B cell (primary cell): ENCODE results near the gene CASD1. TPM values are rescaled to one million over a fixed set of nuclear protein-coding genes. Genes with fewer than 3 reads are reported as not detected.

Experiments used
- ATAC-seq: fragments of 200-7000 bp; cut with Tn5 transposase; one replicate; pipeline ENCODE4 v1.10.0; 2021; ENCODE audit warnings: low read depth, mild to moderate bottlenecking, moderate number of reproducible peaks, moderate library complexity
- CTCF ChIA-PET: fragments of 350-600 bp; sonication (Branson Sonifier 250); formaldehyde crosslinking; loops from one replicate; lab custom pipeline; 2021; ENCODE audit warnings: antibody characterized with exemption, inconsistent platforms; lab: Charles Lee
- POLR2A ChIA-PET: fragments of 350-600 bp; sonication (Branson Sonifier 250); formaldehyde crosslinking; loops from one replicate; lab custom pipeline; 2021; ENCODE audit warnings: antibody characterized with exemption; lab: Charles Lee
- DNase-seq: peaks from one replicate; pipeline ENCODE4 v3.0.0; 2013
- H2AFZ ChIP-seq: 2 replicates; pipeline ENCODE4 v1.6.1; 2012; ENCODE audit warnings: mild to moderate bottlenecking, low read depth, low read length; ENCODE audit not compliant: insufficient read depth, poor library complexity, severe bottlenecking
- H3K27ac ChIP-seq, 2 donors: 1 replicate in 1 of 2; 2 replicates in 1 of 2; pipeline ENCODE4 v1.5.1; 2012 to 2013; ENCODE audit warnings: low read length in 2 of 2, mild to moderate bottlenecking in 2 of 2, moderate library complexity in 1 of 2
- H3K27me3 ChIP-seq, 4 experiments: fragments of 200-600 bp in 1 of 4; sonication (generic) in 1 of 4; replicated peaks in 1 of 4; 1 replicate in 2 of 4; 2 replicates in 2 of 4; pipeline versions ENCODE4 v1.6.1 to v1.7.0; 2013 to 2016; ENCODE audit warnings: low read length in 3 of 4, mild to moderate bottlenecking in 2 of 4, mixed read lengths in 1 of 4, moderate library complexity in 1 of 4; ENCODE audit not compliant: insufficient read depth in 4 of 4, control insufficient read depth in 3 of 4; ENCODE audit errors: control extremely low read depth in 1 of 4
- H3K36me3 ChIP-seq, 2 experiments: replicated peaks in 1 of 2; 1 replicate in 1 of 2; 2 replicates in 1 of 2; pipeline versions ENCODE4 v1.6.1 to v1.7.1; 2013; ENCODE audit warnings: low read length in 1 of 2; ENCODE audit not compliant: insufficient read depth in 2 of 2, control insufficient read depth in 1 of 2; ENCODE audit errors: control extremely low read depth in 1 of 2, extremely low read depth in 1 of 2
- H3K4me1 ChIP-seq, 2 donors: fragments of 200-600 bp in 1 of 2; sonication (generic) in 1 of 2; 1 replicate in 1 of 2; 2 replicates in 1 of 2; pipeline versions ENCODE4 v1.5.1 to v1.6.1; 2013 to 2017; ENCODE audit warnings: low read length in 2 of 2; ENCODE audit not compliant: control insufficient read depth in 2 of 2, insufficient read depth in 2 of 2
- H3K4me2 ChIP-seq: replicated peaks from 2 replicates; pipeline ENCODE3; 2012; ENCODE audit warnings: mild to moderate bottlenecking, low read depth, low read length; ENCODE audit not compliant: poor library complexity, severe bottlenecking
- H3K4me3 ChIP-seq, 5 experiments: fragments of 200-600 bp in 1 of 5; sonication (generic) in 1 of 5; 1 replicate in 3 of 5; 2 replicates in 2 of 5; pipeline versions ENCODE4 v1.5.1 to v1.7.0; 2011 to 2016; ENCODE audit warnings: low read length in 4 of 5, mild to moderate bottlenecking in 4 of 5, low read depth in 2 of 5, control low read depth in 1 of 5, moderate library complexity in 1 of 5; ENCODE audit not compliant: insufficient read depth in 1 of 5; ENCODE audit errors: control extremely low read depth in 1 of 5, extremely low read depth in 1 of 5
- H3K79me2 ChIP-seq: fragments of 200-600 bp; sonication (generic); one replicate; pipeline ENCODE4 v1.6.0; 2016; ENCODE audit warnings: low read length; ENCODE audit not compliant: control insufficient read depth, insufficient read depth
- H3K9ac ChIP-seq: fragments of 200-600 bp; sonication (generic); 2 replicates; pipeline ENCODE4 v1.6.1; 2017; ENCODE audit warnings: mild to moderate bottlenecking, low read length, moderate library complexity
- H3K9me3 ChIP-seq, 3 donors: one replicate each; pipeline versions ENCODE4 v1.6.1 to v1.7.1; 2013; ENCODE audit warnings: low read length in 2 of 3; ENCODE audit not compliant: control insufficient read depth in 2 of 3, insufficient read depth in 1 of 3; ENCODE audit errors: control extremely low read depth in 1 of 3
- H4K20me1 ChIP-seq: 2 replicates; pipeline ENCODE4 v1.6.0; 2012; ENCODE audit warnings: mild to moderate bottlenecking, low read length; ENCODE audit not compliant: insufficient read depth, control insufficient read depth, poor library complexity, severe bottlenecking
- H3K27ac Mint-ChIP-seq: one replicate; pipeline ENCODE4 v1.8.0; 2021; ENCODE audit warnings: mixed read lengths
- H3K27me3 Mint-ChIP-seq: one replicate; pipeline ENCODE4 v1.8.0; 2021; ENCODE audit warnings: mixed read lengths
- H3K4me1 Mint-ChIP-seq: one replicate; pipeline ENCODE4 v1.8.0; 2021; ENCODE audit warnings: mixed read lengths
- H3K4me3 Mint-ChIP-seq: one replicate; pipeline ENCODE4 v1.8.0; 2021; ENCODE audit warnings: mixed read lengths
- H3K9me3 Mint-ChIP-seq: one replicate; pipeline ENCODE4 v1.8.0; 2022; ENCODE audit warnings: mixed read lengths; ENCODE audit not compliant: insufficient read depth
- EZH2 ChIP-seq: IDR thresholded peaks from 2 replicates; pipeline ENCODE4 v1.6.1; 2012; ENCODE audit warnings: borderline replicate concordance, low read depth, mild to moderate bottlenecking, moderate library complexity, low read length; ENCODE audit not compliant: insufficient read depth, poor library complexity, severe bottlenecking
- WGBS: methylation state at CpG from one replicate; pipeline ENCODE4 v1.1.5; 2013; ENCODE audit warnings: missing lambda C conversion rate; ENCODE audit not compliant: insufficient coverage; 5-methylcytosine and 5-hydroxymethylcytosine counted together
- intact Hi-C: fragments of 100-400 bp; cut with micrococcal nuclease; formaldehyde crosslinking; loops from one replicate; pipeline ENCODE4 v1.10.0; 2022
- polyA plus RNA-seq: library from polyadenylated mRNA; depleted of rRNA; stranded (reverse); fragments of >200 nt; gene quantifications from 2 replicates; pipeline ENCODE4 v1.2.3, GENCODE V29; 2012
- total RNA-seq, 2 donors: library from RNA; stranded (reverse); fragments of 120-200 nt in 1 of 2; gene quantifications; 1 replicate in 1 of 2; 2 replicates in 1 of 2; pipeline versions ENCODE4 v1.2.3 to v1.2.4, GENCODE V29; 2013 to 2022
- TF ChIP-seq, protein P1 (sequence below): fragments of 200-600 bp; IDR thresholded peaks from one replicate; pipeline ENCODE4 v1.8.0; 2022; ENCODE audit warnings: antibody characterized with exemption, mild to moderate bottlenecking

The CASD1 gene
- total and polyA plus RNA-seq, 2 donors (not counting 1 experiment from before 2014, with no cell fraction given), result 9.2 to 47.9 TPM

DNA sequence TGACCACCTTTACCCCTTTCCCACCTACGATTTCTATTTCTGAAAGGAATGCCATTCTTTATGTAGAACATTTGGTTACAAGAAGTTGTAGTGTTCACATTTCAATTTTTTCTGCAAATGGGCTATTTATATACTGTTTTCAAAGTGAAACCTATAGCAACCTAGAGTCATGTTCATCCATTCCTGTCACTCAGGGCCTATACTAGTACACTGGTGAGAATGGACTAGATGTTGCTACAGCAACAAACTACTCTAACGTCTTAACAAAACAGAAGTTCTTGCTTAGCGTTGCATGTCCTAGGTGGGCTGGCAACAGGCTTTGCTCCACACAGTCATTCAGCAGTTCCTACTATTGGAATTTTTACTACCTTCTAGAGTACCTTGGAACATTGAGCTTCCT lies 16.3 kb downstream of the CASD1 start:
- Histone ChIP-seq H3K4me3 (no peak overlapping the region), H3K9me3 (no peaks in the 10 kb centered on the region), H3K4me1 (no peaks in the 10 kb centered on the region), H3K27me3 (no peaks in the 10 kb centered on the region), H3K9ac (no peak overlapping the region), H4K20me1 (no peaks in the 10 kb centered on the region), H3K36me3 (peaks cover 5 to 13% of the 10 kb centered on the region in 2 experiments), H3K4me2 (no peak overlapping the region), H3K79me2 (no peaks in the 10 kb centered on the region), H2AFZ (no peak overlapping the region), H3K27ac (no peak overlapping the region)
- Mint-ChIP-seq H3K9me3 (no peaks in the 10 kb centered on the region), H3K4me1 (no peaks in the 10 kb centered on the region), H3K27me3 (no peaks in the 10 kb centered on the region), H3K27ac (no peak overlapping the region), H3K4me3 (no peak overlapping the region)
- WGBS, result 100% methylated on average over 2 of the region's 3 CpGs
- intact Hi-C loops, result no loop called here
- ATAC-seq (no peak), DNase-seq (no peak)
- POLR2A ChIA-PET, result no interaction called here
- CTCF ChIA-PET, result no interaction called here
- TF ChIP-seq, protein P1, sequence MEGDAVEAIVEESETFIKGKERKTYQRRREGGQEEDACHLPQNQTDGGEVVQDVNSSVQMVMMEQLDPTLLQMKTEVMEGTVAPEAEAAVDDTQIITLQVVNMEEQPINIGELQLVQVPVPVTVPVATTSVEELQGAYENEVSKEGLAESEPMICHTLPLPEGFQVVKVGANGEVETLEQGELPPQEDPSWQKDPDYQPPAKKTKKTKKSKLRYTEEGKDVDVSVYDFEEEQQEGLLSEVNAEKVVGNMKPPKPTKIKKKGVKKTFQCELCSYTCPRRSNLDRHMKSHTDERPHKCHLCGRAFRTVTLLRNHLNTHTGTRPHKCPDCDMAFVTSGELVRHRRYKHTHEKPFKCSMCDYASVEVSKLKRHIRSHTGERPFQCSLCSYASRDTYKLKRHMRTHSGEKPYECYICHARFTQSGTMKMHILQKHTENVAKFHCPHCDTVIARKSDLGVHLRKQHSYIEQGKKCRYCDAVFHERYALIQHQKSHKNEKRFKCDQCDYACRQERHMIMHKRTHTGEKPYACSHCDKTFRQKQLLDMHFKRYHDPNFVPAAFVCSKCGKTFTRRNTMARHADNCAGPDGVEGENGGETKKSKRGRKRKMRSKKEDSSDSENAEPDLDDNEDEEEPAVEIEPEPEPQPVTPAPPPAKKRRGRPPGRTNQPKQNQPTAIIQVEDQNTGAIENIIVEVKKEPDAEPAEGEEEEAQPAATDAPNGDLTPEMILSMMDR, result no peak
- TF ChIP-seq EZH2, result no peak

DNA sequence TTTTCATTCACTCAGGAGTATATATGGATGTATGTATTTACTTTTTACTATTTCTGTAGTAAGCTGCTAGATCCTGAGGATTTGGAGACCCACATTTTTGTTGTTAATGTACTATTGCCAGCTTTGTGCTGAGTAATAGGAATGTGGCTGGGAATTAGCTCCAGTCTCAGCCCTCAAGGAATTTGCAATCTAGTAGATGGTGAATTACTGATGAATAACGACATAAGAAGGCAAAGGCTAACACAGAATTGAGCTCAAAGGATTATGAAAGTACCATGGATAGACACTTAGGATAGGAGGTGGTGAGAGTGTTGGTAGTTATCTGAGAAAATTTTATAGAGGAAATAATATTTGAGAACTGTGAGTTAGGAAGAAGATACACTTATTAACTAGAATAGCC lies 19.9 kb downstream of the CASD1 start:
- Histone ChIP-seq H3K4me2 (no peak overlapping the region), H2AFZ (no peak overlapping the region), H3K27me3 (no peaks in the 10 kb centered on the region), H3K36me3 (peaks cover 7 to 14% of the 10 kb centered on the region in 2 experiments), H3K4me1 (no peaks in the 10 kb centered on the region), H3K9me3 (no peaks in the 10 kb centered on the region), H3K4me3 (no peak overlapping the region), H3K9ac (no peak overlapping the region), H4K20me1 (no peaks in the 10 kb centered on the region), H3K27ac (no peak overlapping the region), H3K79me2 (no peaks in the 10 kb centered on the region)
- Mint-ChIP-seq H3K4me1 (no peaks in the 10 kb centered on the region), H3K27me3 (no peaks in the 10 kb centered on the region), H3K4me3 (no peak overlapping the region), H3K27ac (no peak overlapping the region), H3K9me3 (no peaks in the 10 kb centered on the region)
- ATAC-seq, result no peak
- CTCF ChIA-PET, result interaction anchor here (1.2 kb wide), 1 partner anchor 626 kb away, joined by 3 read pairs; no protein-coding TSS in a partner anchor
- POLR2A ChIA-PET, result interaction anchor here (0.6 kb wide), 1 partner anchor 13 kb away, joined by 8 read pairs; no protein-coding TSS in a partner anchor
- DNase-seq, result no peak
- no CpG with 5 or more reads among the region's 1 CpG for WGBS
- intact Hi-C loops, result no loop called here
- TF ChIP-seq EZH2, result no peak
- TF ChIP-seq, protein P1, result no peak
